ENCODE measurements around the gene NEO1.
"Not testable (repeated sequence)": the region's sequence is repeated elsewhere in the genome, so short reads cannot be mapped to it uniquely, and the experiment has no call there.

Gene NEO1

DNA sequence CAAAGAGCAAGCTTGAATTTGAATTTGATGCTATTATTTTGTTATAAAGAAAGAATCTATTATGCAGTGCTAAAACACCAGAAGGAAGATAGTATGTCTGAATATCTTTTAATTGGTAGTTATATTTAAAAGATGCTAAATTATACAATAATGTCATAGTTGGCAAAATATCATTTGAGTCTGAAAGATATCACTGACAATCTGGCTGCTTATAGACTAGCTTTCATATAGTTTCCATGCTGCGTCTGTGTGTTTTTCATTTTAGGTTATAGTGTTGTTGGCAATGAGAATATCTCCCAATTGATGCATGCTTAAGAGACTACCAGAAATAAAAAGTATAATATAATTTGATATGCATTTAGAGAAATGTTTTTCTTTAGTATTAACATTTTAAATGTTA lies 142.9 kb downstream of the NEO1 start:
- H3K9ac ChIP-seq, result no peak overlapping the region
- H3K27ac ChIP-seq, result no peak overlapping the region
- no peaks in the 10 kb centered on the region for H3K27me3 ChIP-seq (ENCODE audit: insufficient read depth, low read depth)
- H3K4me1 ChIP-seq (ENCODE audit: low read depth, poor library complexity, severe bottlenecking), result no peaks in the 10 kb centered on the region
- no peaks in the 10 kb centered on the region for H3K36me3 ChIP-seq (ENCODE audit: insufficient read depth)
- no peak overlapping the region for H3K4me3 ChIP-seq (IDR thresholded peaks at IDR 0.05; ENCODE audit: insufficient read depth, low read depth, low read length)
- TF ChIP-seq, protein P1, sequence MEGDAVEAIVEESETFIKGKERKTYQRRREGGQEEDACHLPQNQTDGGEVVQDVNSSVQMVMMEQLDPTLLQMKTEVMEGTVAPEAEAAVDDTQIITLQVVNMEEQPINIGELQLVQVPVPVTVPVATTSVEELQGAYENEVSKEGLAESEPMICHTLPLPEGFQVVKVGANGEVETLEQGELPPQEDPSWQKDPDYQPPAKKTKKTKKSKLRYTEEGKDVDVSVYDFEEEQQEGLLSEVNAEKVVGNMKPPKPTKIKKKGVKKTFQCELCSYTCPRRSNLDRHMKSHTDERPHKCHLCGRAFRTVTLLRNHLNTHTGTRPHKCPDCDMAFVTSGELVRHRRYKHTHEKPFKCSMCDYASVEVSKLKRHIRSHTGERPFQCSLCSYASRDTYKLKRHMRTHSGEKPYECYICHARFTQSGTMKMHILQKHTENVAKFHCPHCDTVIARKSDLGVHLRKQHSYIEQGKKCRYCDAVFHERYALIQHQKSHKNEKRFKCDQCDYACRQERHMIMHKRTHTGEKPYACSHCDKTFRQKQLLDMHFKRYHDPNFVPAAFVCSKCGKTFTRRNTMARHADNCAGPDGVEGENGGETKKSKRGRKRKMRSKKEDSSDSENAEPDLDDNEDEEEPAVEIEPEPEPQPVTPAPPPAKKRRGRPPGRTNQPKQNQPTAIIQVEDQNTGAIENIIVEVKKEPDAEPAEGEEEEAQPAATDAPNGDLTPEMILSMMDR (conservative IDR thresholded peaks at IDR 0.05; ENCODE audit: low read depth, low read length), result no peak
- H4K20me1 ChIP-seq (ENCODE audit: insufficient read depth), result no peaks in the 10 kb centered on the region
- H3K4me2 ChIP-seq, result no peak overlapping the region
- no peaks in the 10 kb centered on the region for H3K79me2 ChIP-seq (ENCODE audit: insufficient read depth, low read depth)
- no peak overlapping the region for H2AFZ ChIP-seq (ENCODE audit: low read depth)

DNA sequence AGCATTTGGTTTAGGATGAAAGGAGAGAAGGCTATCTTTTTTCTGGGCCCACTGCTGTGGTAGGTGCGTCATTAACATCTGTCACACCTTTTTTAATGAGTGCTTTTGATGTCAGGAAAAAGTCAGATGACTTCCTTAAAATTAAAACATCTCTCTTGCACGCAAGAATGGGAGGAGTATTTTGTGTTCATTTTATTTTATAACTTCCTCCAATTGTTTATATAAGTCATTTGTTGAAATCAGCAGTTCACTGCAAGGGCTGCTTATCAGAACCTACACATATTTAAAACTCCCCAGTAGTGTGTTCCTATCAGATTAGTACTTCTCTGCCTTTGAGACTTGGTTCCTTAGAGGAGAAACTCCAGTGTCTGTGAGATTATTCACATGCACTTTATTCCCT lies 143.8 kb downstream of the NEO1 start:
- TF ChIP-seq, protein P1 (conservative IDR thresholded peaks at IDR 0.05; ENCODE audit: low read depth, low read length), result no peak
- H3K4me2 ChIP-seq, result no peak overlapping the region
- no peaks in the 10 kb centered on the region for H4K20me1 ChIP-seq (ENCODE audit: insufficient read depth)
- H3K9ac ChIP-seq, result no peak overlapping the region
- H3K36me3 ChIP-seq (ENCODE audit: insufficient read depth), result no peaks in the 10 kb centered on the region
- H3K4me3 ChIP-seq (IDR thresholded peaks at IDR 0.05; ENCODE audit: insufficient read depth, low read depth, low read length), result no peak overlapping the region
- no peaks in the 10 kb centered on the region for H3K4me1 ChIP-seq (ENCODE audit: low read depth, poor library complexity, severe bottlenecking)
- no peaks in the 10 kb centered on the region for H3K79me2 ChIP-seq (ENCODE audit: insufficient read depth, low read depth)
- H3K27me3 ChIP-seq (ENCODE audit: insufficient read depth, low read depth), result no peaks in the 10 kb centered on the region
- H2AFZ ChIP-seq (ENCODE audit: low read depth), result no peak overlapping the region
- H3K27ac ChIP-seq, result no peak overlapping the region

DNA sequence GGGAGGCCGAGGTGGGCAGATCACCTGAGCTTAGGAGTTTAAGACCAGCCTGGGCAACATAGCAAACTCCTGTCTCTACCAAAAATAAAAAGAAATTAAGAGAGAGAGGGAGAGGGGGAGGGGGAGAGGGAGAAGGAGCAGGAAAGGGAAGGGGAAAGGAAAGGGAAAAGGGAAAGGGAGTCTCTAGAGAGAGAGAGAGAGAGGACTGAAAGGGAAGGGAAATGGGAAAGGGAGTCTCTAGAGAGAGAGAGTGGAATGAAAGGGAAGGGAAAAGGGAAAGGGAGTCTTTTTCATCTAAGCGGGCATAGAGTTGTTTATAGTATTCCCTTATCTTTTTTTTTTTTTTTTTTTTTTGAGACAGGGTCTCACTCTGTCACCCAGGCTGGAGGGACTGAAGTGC lies 148.1 kb downstream of the NEO1 start:
- H3K4me3 ChIP-seq (IDR thresholded peaks at IDR 0.05; ENCODE audit: insufficient read depth, low read depth, low read length), result no peak overlapping the region
- TF ChIP-seq, protein P1 (conservative IDR thresholded peaks at IDR 0.05; ENCODE audit: low read depth, low read length), result no peak
- no peaks in the 10 kb centered on the region for H4K20me1 ChIP-seq (ENCODE audit: insufficient read depth)
- H3K4me1 ChIP-seq (ENCODE audit: low read depth, poor library complexity, severe bottlenecking), result no peaks in the 10 kb centered on the region
- H3K79me2 ChIP-seq (ENCODE audit: insufficient read depth, low read depth), result no peaks in the 10 kb centered on the region
- H3K27me3 ChIP-seq (ENCODE audit: insufficient read depth, low read depth), result no peaks in the 10 kb centered on the region
- no peak overlapping the region for H3K27ac ChIP-seq
- H3K4me2 ChIP-seq, result no peak overlapping the region
- no peaks in the 10 kb centered on the region for H3K36me3 ChIP-seq (ENCODE audit: insufficient read depth)
- H3K9ac ChIP-seq, result no peak overlapping the region
- no peak overlapping the region for H2AFZ ChIP-seq (ENCODE audit: low read depth)

DNA sequence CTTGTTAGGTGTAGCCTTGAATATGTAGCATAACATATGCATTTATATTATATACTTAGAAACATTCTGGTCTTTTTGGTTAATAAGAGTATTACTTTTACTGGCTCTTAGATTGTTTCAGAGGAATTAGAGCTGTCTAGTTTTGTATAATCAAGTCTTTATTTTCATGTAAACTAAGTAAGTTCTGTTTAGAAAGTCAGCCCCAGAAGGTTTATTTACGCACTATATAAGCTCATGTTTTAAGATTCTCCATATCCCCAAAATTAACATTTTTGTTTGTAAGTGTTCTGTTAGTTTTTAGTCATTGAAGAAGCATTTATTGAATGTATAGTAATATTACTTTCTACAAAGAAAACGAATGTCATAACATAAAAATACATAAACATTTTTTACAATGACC lies 158.4 kb downstream of the NEO1 start:
- H2AFZ ChIP-seq (ENCODE audit: low read depth), result no peak overlapping the region
- H3K4me2 ChIP-seq, result no peak overlapping the region
- H3K4me1 ChIP-seq (ENCODE audit: low read depth, poor library complexity, severe bottlenecking), result no peaks in the 10 kb centered on the region
- H3K27me3 ChIP-seq (ENCODE audit: insufficient read depth, low read depth), result no peaks in the 10 kb centered on the region
- H4K20me1 ChIP-seq (ENCODE audit: insufficient read depth), result no peaks in the 10 kb centered on the region
- H3K9ac ChIP-seq, result no peak overlapping the region
- H3K79me2 ChIP-seq (ENCODE audit: insufficient read depth, low read depth), result no peaks in the 10 kb centered on the region
- TF ChIP-seq, protein P1 (conservative IDR thresholded peaks at IDR 0.05; ENCODE audit: low read depth, low read length), result no peak
- no peak overlapping the region for H3K27ac ChIP-seq
- H3K4me3 ChIP-seq (IDR thresholded peaks at IDR 0.05; ENCODE audit: insufficient read depth, low read depth, low read length), result no peak overlapping the region
- H3K36me3 ChIP-seq (ENCODE audit: insufficient read depth), result no peaks in the 10 kb centered on the region

DNA sequence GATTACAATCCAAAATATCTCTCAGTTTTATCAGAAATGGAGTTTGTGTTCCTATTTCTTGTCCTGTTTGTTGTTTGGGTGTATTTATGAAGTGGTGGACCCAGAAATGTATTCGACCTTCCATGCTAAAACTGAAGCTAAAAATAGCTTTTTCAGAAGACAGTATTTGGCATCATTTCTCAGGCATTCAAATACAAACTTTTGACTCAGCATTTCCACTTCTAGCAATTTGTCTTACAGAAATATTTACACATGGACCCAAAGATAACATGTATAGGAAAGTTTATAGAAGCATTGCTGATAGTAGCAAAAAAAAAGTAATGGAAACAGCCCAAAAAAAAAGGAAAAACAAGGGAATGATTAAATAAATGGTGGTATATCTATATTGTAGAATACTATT lies 160.2 kb downstream of the NEO1 start:
- Histone ChIP-seq H3K4me1 (ENCODE audit: low read depth, poor library complexity, severe bottlenecking) (no peaks in the 10 kb centered on the region), H3K79me2 (ENCODE audit: insufficient read depth, low read depth) (no peaks in the 10 kb centered on the region), H3K9ac (no peak overlapping the region), H3K4me2 (no peak overlapping the region), H2AFZ (ENCODE audit: low read depth) (no peak overlapping the region), H3K27ac (no peak overlapping the region), H3K36me3 (ENCODE audit: insufficient read depth) (no peaks in the 10 kb centered on the region), H4K20me1 (ENCODE audit: insufficient read depth) (no peaks in the 10 kb centered on the region), H3K4me3 (IDR thresholded peaks at IDR 0.05; ENCODE audit: insufficient read depth, low read depth, low read length) (no peak overlapping the region), H3K27me3 (ENCODE audit: insufficient read depth, low read depth) (no peaks in the 10 kb centered on the region)
- TF ChIP-seq, protein P1 (conservative IDR thresholded peaks at IDR 0.05; ENCODE audit: low read depth, low read length), result no peak

DNA sequence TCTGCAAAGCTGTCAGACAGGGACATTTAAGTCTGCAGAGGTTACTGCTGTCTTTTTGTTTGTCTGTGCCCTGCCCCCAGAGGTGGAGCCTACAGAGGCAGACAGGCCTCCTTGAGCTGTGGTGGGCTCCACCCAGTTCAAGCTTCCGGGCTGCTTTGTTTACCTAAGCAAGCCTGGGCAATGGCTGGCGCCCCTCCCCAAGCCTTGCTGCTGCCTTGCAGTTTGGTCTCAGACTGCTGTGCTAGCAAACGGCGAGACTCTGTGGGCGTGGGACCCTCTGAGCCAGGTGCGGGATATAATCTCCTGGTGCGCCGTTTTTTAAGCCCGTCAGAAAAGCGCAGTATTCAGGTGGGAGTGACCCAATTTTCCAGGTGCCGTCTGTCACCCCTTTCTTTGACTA lies 169.2 kb downstream of the NEO1 start:
- not testable (repeated sequence) for H3K36me3 ChIP-seq (ENCODE audit: insufficient read depth); H3K4me2 ChIP-seq; H2AFZ ChIP-seq (ENCODE audit: low read depth); H3K4me3 ChIP-seq (IDR thresholded peaks at IDR 0.05; ENCODE audit: insufficient read depth, low read depth, low read length); H3K79me2 ChIP-seq (ENCODE audit: insufficient read depth, low read depth); H4K20me1 ChIP-seq (ENCODE audit: insufficient read depth); H3K4me1 ChIP-seq (ENCODE audit: low read depth, poor library complexity, severe bottlenecking); H3K27me3 ChIP-seq (ENCODE audit: insufficient read depth, low read depth); H3K9ac ChIP-seq; H3K27ac ChIP-seq
